ENCODE measurements around the gene NCKAP5.

GRCh38 chr2:132736059-132736458, 832.2 kb downstream of the NCKAP5 start:
- TF ChIP-seq CTCF (IDR thresholded peaks at IDR 0.05) (no peak), KDM1A (IDR thresholded peaks at IDR 0.05; ENCODE audit: low read depth) (no peak), EP300 (IDR thresholded peaks at IDR 0.05) (no peak), CEBPB (IDR thresholded peaks at IDR 0.05) (no peak), MAX (IDR thresholded peaks at IDR 0.05) (no peak), SMC3 (IDR thresholded peaks at IDR 0.05) (no peak), POLR2A (IDR thresholded peaks at IDR 0.05; ENCODE audit: low read length) (no peak), RAD21 (conservative IDR thresholded peaks at IDR 0.05 in 1 of 2, IDR thresholded peaks at IDR 0.05 in 1 of 2) (no peak), NR3C1 (IDR thresholded peaks at IDR 0.05) (no peak), JUNB (IDR thresholded peaks at IDR 0.05) (no peak), TFCP2L1 (CRISPR knock-in tag; IDR thresholded peaks at IDR 0.05) (no peak), E2F6 (IDR thresholded peaks at IDR 0.05; ENCODE audit: borderline replicate concordance, low read depth) (no peak)
- TF ChIP-seq, protein P1, sequence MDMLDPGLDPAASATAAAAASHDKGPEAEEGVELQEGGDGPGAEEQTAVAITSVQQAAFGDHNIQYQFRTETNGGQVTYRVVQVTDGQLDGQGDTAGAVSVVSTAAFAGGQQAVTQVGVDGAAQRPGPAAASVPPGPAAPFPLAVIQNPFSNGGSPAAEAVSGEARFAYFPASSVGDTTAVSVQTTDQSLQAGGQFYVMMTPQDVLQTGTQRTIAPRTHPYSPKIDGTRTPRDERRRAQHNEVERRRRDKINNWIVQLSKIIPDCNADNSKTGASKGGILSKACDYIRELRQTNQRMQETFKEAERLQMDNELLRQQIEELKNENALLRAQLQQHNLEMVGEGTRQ (IDR thresholded peaks at IDR 0.05): no peak

Measured in A549 (cell line).